Panc1 (cell line): ENCODE results near the gene SYTL3.

Source experiments
- POLR2AphosphoS5 ChIP-seq: IDR thresholded peaks from 2 replicates; pipeline ENCODE4 v1.6.1; 2012; ENCODE audit warnings: mild to moderate bottlenecking, low read depth, low read length, moderate library complexity
- SIN3A ChIP-seq: IDR thresholded peaks from 2 replicates; pipeline ENCODE4 v1.6.1; 2012; ENCODE audit warnings: low read depth, mild to moderate bottlenecking, low read length, moderate library complexity, borderline replicate concordance; ENCODE audit not compliant: insufficient read depth
- TCF7L2 ChIP-seq: IDR thresholded peaks from 2 replicates; pipeline ENCODE4 v1.6.1; 2011; ENCODE audit warnings: mild to moderate bottlenecking, low read depth, low read length, inconsistent platforms
- TF ChIP-seq, protein P1 (sequence below): fragments of 450-650 bp; IDR thresholded peaks from 2 replicates; pipeline ENCODE4 v1.5.1; 2017; ENCODE audit warnings: mild to moderate bottlenecking
- TF ChIP-seq, protein P2 (sequence below), 2 experiments: IDR thresholded peaks; 2 replicates each; pipeline ENCODE4 v1.6.1; 2011 to 2012; ENCODE audit warnings: low read depth in 2 of 2, control low read depth in 1 of 2, low read length in 1 of 2, mild to moderate bottlenecking in 1 of 2, moderate library complexity in 1 of 2; ENCODE audit not compliant: insufficient read depth in 1 of 2

GRCh38 chr6:158799051-158799792, 149.4 kb downstream of the SYTL3 start:
- TF ChIP-seq, protein P1, sequence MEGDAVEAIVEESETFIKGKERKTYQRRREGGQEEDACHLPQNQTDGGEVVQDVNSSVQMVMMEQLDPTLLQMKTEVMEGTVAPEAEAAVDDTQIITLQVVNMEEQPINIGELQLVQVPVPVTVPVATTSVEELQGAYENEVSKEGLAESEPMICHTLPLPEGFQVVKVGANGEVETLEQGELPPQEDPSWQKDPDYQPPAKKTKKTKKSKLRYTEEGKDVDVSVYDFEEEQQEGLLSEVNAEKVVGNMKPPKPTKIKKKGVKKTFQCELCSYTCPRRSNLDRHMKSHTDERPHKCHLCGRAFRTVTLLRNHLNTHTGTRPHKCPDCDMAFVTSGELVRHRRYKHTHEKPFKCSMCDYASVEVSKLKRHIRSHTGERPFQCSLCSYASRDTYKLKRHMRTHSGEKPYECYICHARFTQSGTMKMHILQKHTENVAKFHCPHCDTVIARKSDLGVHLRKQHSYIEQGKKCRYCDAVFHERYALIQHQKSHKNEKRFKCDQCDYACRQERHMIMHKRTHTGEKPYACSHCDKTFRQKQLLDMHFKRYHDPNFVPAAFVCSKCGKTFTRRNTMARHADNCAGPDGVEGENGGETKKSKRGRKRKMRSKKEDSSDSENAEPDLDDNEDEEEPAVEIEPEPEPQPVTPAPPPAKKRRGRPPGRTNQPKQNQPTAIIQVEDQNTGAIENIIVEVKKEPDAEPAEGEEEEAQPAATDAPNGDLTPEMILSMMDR = peak; percentile 30; the same call in 1 of the 2 replicates
- TF ChIP-seq POLR2AphosphoS5 (no peak), SIN3A (no peak), TCF7L2 (peak; percentile 38; the same call in 1 of the 2 replicates)
- TF ChIP-seq, protein P2, sequence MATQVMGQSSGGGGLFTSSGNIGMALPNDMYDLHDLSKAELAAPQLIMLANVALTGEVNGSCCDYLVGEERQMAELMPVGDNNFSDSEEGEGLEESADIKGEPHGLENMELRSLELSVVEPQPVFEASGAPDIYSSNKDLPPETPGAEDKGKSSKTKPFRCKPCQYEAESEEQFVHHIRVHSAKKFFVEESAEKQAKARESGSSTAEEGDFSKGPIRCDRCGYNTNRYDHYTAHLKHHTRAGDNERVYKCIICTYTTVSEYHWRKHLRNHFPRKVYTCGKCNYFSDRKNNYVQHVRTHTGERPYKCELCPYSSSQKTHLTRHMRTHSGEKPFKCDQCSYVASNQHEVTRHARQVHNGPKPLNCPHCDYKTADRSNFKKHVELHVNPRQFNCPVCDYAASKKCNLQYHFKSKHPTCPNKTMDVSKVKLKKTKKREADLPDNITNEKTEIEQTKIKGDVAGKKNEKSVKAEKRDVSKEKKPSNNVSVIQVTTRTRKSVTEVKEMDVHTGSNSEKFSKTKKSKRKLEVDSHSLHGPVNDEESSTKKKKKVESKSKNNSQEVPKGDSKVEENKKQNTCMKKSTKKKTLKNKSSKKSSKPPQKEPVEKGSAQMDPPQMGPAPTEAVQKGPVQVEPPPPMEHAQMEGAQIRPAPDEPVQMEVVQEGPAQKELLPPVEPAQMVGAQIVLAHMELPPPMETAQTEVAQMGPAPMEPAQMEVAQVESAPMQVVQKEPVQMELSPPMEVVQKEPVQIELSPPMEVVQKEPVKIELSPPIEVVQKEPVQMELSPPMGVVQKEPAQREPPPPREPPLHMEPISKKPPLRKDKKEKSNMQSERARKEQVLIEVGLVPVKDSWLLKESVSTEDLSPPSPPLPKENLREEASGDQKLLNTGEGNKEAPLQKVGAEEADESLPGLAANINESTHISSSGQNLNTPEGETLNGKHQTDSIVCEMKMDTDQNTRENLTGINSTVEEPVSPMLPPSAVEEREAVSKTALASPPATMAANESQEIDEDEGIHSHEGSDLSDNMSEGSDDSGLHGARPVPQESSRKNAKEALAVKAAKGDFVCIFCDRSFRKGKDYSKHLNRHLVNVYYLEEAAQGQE (IDR thresholded peaks at IDR 0.05; ENCODE audit: insufficient read depth in 1 of 2, low read depth in 2 of 2, low read length in 1 of 2) = no peak
